NT2/D1 (cell line): ENCODE measurements around the gene THSD7A.

Source experiments
- DNase-seq: peaks from one replicate; pipeline ENCODE4 v3.0.0-alpha.2; 2011; ENCODE audit warnings: low read depth, low spot score
- H3K27me3 ChIP-seq: 2 replicates; pipeline ENCODE4 v1.6.0; 2011; ENCODE audit warnings: mild to moderate bottlenecking; ENCODE audit not compliant: insufficient read length, insufficient read depth
- H3K36me3 ChIP-seq: 2 replicates; pipeline ENCODE4 v1.6.1; 2011; ENCODE audit warnings: mild to moderate bottlenecking, low read length, mixed read lengths; ENCODE audit not compliant: insufficient read depth, insufficient read length
- H3K4me1 ChIP-seq: 2 replicates; pipeline ENCODE4 v1.5.1; 2011; ENCODE audit not compliant: insufficient read depth, insufficient read length
- H3K4me3 ChIP-seq: 2 replicates; pipeline ENCODE4 v1.5.1; 2011; ENCODE audit warnings: low read depth; ENCODE audit not compliant: insufficient read length
- H3K9ac ChIP-seq: 2 replicates; pipeline ENCODE4 v1.6.0; 2011; ENCODE audit warnings: low read depth; ENCODE audit not compliant: insufficient read length
- H3K9me3 ChIP-seq: 2 replicates; pipeline ENCODE4 v1.5.1; 2011; ENCODE audit warnings: mild to moderate bottlenecking, low read length; ENCODE audit not compliant: insufficient read depth
- SUZ12 ChIP-seq: IDR thresholded peaks from 2 replicates; pipeline ENCODE4 v1.6.1; 2011; ENCODE audit not compliant: insufficient read length, insufficient read depth; ENCODE audit errors: extremely low read depth
- YY1 ChIP-seq: IDR thresholded peaks from 2 replicates; pipeline ENCODE4 v1.6.1; 2011; ENCODE audit not compliant: insufficient read length, insufficient read depth
- ZNF274 ChIP-seq: IDR thresholded peaks from 2 replicates; pipeline ENCODE4 v1.6.1; 2011; ENCODE audit warnings: mild to moderate bottlenecking, low read depth, low read length

Gene THSD7A

DNA sequence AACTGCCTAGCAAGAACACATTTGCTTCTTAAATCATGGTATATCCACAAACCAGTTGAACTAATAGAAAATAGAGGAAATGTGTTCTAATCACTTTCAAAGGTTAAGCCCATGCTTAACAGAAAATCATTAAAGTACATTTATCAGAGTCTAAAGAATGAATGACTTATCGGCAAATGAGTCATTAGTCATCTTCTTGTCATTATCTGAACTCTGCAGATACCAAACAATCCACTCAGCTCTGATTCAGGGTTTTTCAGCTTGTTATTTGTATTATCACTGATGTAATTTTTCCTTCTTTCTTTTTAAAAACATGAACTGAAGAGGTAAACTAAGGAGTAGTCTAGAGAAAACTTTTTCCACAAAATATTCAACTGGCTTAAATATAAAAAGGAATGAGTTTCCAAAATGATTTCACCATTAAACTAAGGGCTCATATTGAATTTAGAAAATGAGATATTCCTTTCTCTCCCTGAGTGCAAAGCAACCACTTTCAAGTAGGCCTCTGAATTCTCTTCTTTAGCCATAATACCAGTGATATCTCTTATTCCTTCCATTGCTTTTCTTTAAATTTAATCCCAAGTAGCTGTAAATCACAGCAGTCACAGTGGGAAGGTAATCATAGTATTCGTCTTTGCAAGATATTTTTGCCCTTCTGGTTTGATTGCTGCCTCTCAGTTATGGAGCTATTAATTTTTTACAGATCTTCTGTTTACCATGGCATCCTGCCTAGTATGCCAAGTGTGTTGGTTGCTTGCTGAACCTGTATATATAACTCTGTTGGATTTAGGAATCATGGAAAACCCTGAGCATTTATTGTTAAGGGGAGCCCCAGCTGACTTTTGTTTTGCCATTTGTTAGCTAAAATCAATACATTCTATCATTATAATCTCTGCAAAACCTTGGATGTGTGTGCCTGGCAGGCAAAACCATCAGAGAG, 125.1 kb downstream of the THSD7A start:
- Histone ChIP-seq H3K27me3 (no peaks in the 10 kb centered on the region), H3K4me1 (no peaks in the 10 kb centered on the region), H3K9ac (no peak overlapping the region), H3K36me3 (no peaks in the 10 kb centered on the region), H3K9me3 (no peaks in the 10 kb centered on the region), H3K4me3 (no peak overlapping the region)
- TF ChIP-seq SUZ12 (no peak), ZNF274 (no peak), YY1 (no peak)
- no peak for DNase-seq

DNA sequence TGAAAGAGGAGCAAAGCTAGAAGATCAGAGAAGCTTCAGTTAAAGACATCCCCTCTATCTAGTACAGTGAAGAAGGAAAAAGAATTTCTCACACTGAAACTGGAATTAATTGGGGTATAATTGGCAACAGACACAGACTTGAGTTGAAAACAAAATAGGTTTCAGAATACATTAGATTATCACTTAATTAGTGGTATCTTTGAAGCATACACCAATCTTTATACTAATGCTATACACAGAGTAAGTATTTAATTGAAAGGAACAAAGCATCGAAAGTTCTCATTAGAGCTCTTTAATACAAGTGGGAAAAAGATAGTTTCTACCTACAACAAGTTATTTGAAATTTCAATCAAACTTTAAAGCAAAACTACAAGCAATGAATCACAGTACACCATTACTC, 128.2 kb downstream of the THSD7A start:
- Histone ChIP-seq H3K9me3 (no peaks in the 10 kb centered on the region), H3K27me3 (no peaks in the 10 kb centered on the region), H3K9ac (no peak overlapping the region), H3K4me3 (no peak overlapping the region), H3K36me3 (no peaks in the 10 kb centered on the region), H3K4me1 (no peaks in the 10 kb centered on the region)
- TF ChIP-seq YY1 (no peak), ZNF274 (no peak), SUZ12 (no peak)
- DNase-seq = no peak

DNA sequence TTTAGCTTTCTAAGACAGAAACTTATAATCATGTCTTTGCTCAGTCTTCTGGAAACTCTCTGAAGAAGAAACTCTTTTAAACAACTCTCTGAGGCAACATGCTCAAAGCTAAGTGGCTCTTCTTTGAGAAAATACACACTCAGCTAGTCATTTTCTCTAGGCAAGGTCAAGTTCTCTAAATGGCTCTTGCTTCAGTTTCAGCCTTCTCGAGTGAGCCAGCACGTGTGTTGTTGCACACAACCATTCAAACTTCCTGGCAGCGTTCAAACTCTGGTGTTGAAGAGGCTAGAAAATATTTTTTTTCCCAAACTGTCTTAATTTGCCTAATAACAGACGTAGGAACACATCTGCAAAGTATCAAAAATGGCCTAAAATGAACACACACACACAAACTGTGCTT, 129.1 kb downstream of the THSD7A start:
- no peak for DNase-seq
- Histone ChIP-seq H3K9me3 (no peaks in the 10 kb centered on the region), H3K36me3 (no peaks in the 10 kb centered on the region), H3K27me3 (no peaks in the 10 kb centered on the region), H3K4me1 (no peaks in the 10 kb centered on the region), H3K4me3 (no peak overlapping the region), H3K9ac (no peak overlapping the region)
- no peak for TF ChIP-seq YY1
- no peak for TF ChIP-seq ZNF274
- no peak for TF ChIP-seq SUZ12

GRCh38 chr7:11701829-11702560, 130.0 kb downstream of the THSD7A start:
- H3K9me3 ChIP-seq = no peaks in the 10 kb centered on the region
- no peaks in the 10 kb centered on the region for H3K36me3 ChIP-seq
- no peaks in the 10 kb centered on the region for H3K27me3 ChIP-seq
- DNase-seq = no peak
- no peak for TF ChIP-seq ZNF274
- TF ChIP-seq SUZ12 = no peak
- TF ChIP-seq YY1 = no peak
- no peak overlapping the region for H3K9ac ChIP-seq
- H3K4me3 ChIP-seq = no peak overlapping the region
- no peaks in the 10 kb centered on the region for H3K4me1 ChIP-seq

DNA sequence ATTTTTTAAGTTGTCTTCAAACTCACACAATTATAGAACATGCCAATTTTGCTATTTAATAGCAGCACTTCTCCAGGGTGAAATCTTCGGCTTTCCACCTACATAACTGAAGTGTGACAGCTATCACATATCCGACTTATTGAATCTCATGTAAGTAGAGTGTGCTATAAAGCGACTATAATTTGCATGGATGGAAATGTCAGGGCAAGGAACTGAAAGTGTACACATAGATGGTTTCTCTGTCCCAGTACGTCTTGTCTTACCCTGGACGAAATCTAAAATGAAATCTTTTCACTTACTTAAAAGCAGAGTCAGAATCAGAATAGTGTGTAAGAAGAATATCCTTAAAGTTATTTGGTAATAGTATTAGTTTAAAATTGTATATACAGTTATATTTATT, 132.3 kb downstream of the THSD7A start:
- no peak for TF ChIP-seq YY1
- no peak for TF ChIP-seq SUZ12
- no peak for TF ChIP-seq ZNF274
- no peaks in the 10 kb centered on the region for H3K27me3 ChIP-seq
- no peak for DNase-seq
- no peak overlapping the region for H3K4me3 ChIP-seq
- no peaks in the 10 kb centered on the region for H3K9me3 ChIP-seq
- no peaks in the 10 kb centered on the region for H3K4me1 ChIP-seq
- no peak overlapping the region for H3K9ac ChIP-seq
- H3K36me3 ChIP-seq = no peaks in the 10 kb centered on the region

- H3K27me3 ChIP-seq = no peaks in the 10 kb centered on the region
- TF ChIP-seq ZNF274 = no peak
- no peak for TF ChIP-seq SUZ12
- TF ChIP-seq YY1 = no peak
- no peak overlapping the region for H3K9ac ChIP-seq
- H3K9me3 ChIP-seq = no peaks in the 10 kb centered on the region
- no peaks in the 10 kb centered on the region for H3K4me1 ChIP-seq
- H3K36me3 ChIP-seq = no peaks in the 10 kb centered on the region
- DNase-seq = no peak
- no peak overlapping the region for H3K4me3 ChIP-seq
Measured at GRCh38 chr7:11698384-11698871, 133.6 kb downstream of the THSD7A start.

DNA sequence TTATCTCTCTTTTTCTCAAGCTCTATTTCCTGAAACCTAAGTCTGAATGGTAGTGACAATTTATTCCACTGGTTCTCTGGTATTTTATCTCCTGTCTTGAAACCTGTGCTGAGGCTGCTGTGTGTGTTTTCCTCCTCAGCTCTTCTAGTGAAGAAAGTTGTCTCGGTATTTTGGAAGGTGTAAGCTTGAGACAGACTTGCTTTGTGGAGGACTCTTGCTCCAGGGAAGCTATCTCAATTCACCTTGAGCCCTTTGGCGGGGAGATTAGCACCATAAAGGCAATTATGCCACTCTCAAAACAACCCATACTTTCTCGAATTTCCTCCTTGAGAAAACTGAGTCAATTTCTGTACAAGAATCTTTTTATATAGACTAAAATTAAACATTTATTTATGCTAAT, 141.6 kb downstream of the THSD7A start:
- no peaks in the 10 kb centered on the region for H3K4me1 ChIP-seq
- no peaks in the 10 kb centered on the region for H3K36me3 ChIP-seq
- no peak overlapping the region for H3K4me3 ChIP-seq
- TF ChIP-seq YY1 (no peak), ZNF274 (no peak), SUZ12 (no peak)
- no peak for DNase-seq
- H3K9ac ChIP-seq = no peak overlapping the region
- no peaks in the 10 kb centered on the region for H3K9me3 ChIP-seq
- no peaks in the 10 kb centered on the region for H3K27me3 ChIP-seq
